IPS-15b (cell line): Measurements from ENCODE around the gene BASP1.
"Not testable (repeated sequence)": the region's sequence is repeated elsewhere in the genome, so short reads cannot be mapped to it uniquely, and the experiment has no call there.

Experiments
- H3K27me3 ChIP-seq: one replicate; pipeline ENCODE4 v1.6.1; 2013; ENCODE audit warnings: low read length; ENCODE audit not compliant: control insufficient read depth, insufficient read depth
- H3K36me3 ChIP-seq: one replicate; pipeline ENCODE4 v1.6.1; 2013; ENCODE audit warnings: low read length; ENCODE audit not compliant: control insufficient read depth, insufficient read depth
- H3K4me1 ChIP-seq: one replicate; pipeline ENCODE4 v1.6.1; 2013; ENCODE audit warnings: mild to moderate bottlenecking, low read length; ENCODE audit not compliant: control insufficient read depth, insufficient read depth
- H3K4me3 ChIP-seq: one replicate; pipeline ENCODE4 v1.5.1; 2013; ENCODE audit warnings: low read depth, low read length
- H3K9ac ChIP-seq: one replicate; pipeline ENCODE4 v1.6.1; 2013; ENCODE audit warnings: low read depth, mild to moderate bottlenecking, low read length
- H3K9me3 ChIP-seq: one replicate; pipeline ENCODE4 v1.6.1; 2013; ENCODE audit warnings: mild to moderate bottlenecking, low read length; ENCODE audit not compliant: control insufficient read depth, insufficient read depth

The BASP1 gene

GRCh38 chr5:17243287-17244063 lies 26.0 kb downstream of the BASP1 start:
- Histone ChIP-seq H3K9me3 (no peaks in the 10 kb centered on the region), H3K27me3 (no peaks in the 10 kb centered on the region), H3K4me3 (no peak overlapping the region), H3K9ac (no peak overlapping the region), H3K36me3 (no peaks in the 10 kb centered on the region), H3K4me1 (no peaks in the 10 kb centered on the region)

- no peaks in the 10 kb centered on the region for H3K9me3 ChIP-seq
- H3K4me3 ChIP-seq, result no peak overlapping the region
- H3K4me1 ChIP-seq, result no peaks in the 10 kb centered on the region
- no peak overlapping the region for H3K9ac ChIP-seq
- no peaks in the 10 kb centered on the region for H3K36me3 ChIP-seq
- no peaks in the 10 kb centered on the region for H3K27me3 ChIP-seq
Observed at GRCh38 chr5:17249029-17249634, 31.7 kb downstream of the BASP1 start.

DNA sequence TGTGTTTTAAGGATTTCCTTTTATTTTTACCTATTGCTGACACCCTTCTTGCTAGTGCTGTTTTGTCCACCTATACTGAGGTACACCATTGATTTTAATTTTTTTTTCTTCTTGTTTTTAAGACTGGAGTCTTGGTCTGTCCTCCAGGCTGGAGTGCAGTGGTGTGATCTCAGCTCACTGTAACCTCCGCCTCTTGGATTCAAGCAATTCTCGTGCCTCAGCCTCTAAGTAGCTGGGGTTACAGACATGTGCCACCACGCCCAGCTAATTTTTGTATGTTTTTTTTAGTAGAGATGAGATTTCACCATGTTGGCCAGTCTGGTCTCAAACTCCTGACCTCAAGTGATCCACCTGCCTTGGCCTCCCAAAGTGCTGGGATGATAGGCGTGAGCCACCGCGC lies 32.4 kb downstream of the BASP1 start:
- H3K9ac ChIP-seq, H3K36me3 ChIP-seq, H3K9me3 ChIP-seq, H3K27me3 ChIP-seq, H3K4me3 ChIP-seq, H3K4me1 ChIP-seq: not testable (repeated sequence)

- Histone ChIP-seq H3K4me1 (peaks cover 2% of the 10 kb centered on the region), H3K4me3 (no peak overlapping the region), H3K27me3 (no peaks in the 10 kb centered on the region), H3K36me3 (no peaks in the 10 kb centered on the region), H3K9me3 (no peaks in the 10 kb centered on the region), H3K9ac (no peak overlapping the region)
Observed at GRCh38 chr5:17252543-17252942, 35.1 kb downstream of the BASP1 start.

GRCh38 chr5:17255471-17256021 lies 38.1 kb downstream of the BASP1 start:
- H3K9me3 ChIP-seq, result no peaks in the 10 kb centered on the region
- peaks cover 10% of the 10 kb centered on the region for H3K4me1 ChIP-seq
- H3K9ac ChIP-seq, result no peak overlapping the region
- no peaks in the 10 kb centered on the region for H3K27me3 ChIP-seq
- H3K4me3 ChIP-seq, result no peak overlapping the region
- H3K36me3 ChIP-seq, result peaks cover 4% of the 10 kb centered on the region

DNA sequence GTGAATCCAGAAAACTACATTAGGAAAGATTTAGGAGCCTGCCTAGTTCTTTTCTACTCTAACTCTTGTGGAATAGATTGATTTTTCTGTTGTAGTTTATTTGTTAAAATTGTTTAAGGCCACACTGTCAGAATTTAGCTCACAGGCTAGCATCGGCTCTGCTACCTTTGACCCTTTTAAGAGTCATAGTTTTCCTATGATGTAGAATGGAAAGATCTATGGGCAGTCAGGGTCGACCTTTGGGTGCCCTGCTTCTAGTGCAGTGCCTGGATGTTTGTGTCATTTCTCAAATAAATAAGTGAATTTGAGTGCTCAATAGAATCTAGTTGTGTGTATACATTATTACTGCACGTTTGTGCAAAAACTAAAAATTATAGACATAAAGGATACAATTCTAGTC lies 38.7 kb downstream of the BASP1 start:
- Histone ChIP-seq H3K9me3 (no peaks in the 10 kb centered on the region), H3K27me3 (no peaks in the 10 kb centered on the region), H3K36me3 (peaks cover 4% of the 10 kb centered on the region), H3K4me1 (peaks cover 12% of the 10 kb centered on the region), H3K9ac (no peak overlapping the region), H3K4me3 (no peak overlapping the region)

GRCh38 chr5:17256839-17257238 lies 39.4 kb downstream of the BASP1 start:
- Histone ChIP-seq H3K36me3 (peaks cover 4% of the 10 kb centered on the region), H3K9ac (no peak overlapping the region), H3K27me3 (no peaks in the 10 kb centered on the region), H3K9me3 (no peaks in the 10 kb centered on the region), H3K4me3 (no peak overlapping the region), H3K4me1 (peaks cover 17% of the 10 kb centered on the region)

DNA sequence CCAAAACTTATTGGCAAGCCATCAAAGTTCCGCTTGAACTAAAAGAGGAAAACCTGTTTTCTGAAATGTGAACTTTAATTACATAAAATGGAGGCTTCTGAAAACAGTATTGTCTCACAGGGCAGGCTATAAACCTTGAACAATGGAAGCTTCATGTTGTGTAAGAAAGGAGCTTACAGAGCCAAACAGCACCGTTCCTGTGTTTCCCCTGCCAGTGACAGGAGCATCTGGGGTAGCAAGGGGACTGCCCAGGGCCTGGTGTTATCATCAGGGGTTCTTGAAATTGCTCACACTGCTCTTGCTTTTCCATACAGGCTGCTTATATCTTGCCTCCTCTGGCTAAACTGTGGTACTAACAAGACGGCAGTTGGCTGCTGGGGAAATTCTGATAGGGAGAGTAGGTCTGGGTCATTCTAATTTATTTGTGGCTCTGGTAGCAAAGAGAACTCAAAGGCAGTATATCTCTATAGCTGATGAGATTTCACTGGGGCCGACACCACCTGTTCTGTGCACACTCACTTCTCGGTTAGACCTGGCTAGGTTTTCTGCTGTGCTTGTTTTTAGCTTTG lies 40.4 kb downstream of the BASP1 start:
- H3K27me3 ChIP-seq, result no peaks in the 10 kb centered on the region
- H3K4me3 ChIP-seq, result no peak overlapping the region
- H3K9ac ChIP-seq, result no peak overlapping the region
- H3K36me3 ChIP-seq, result peaks cover 4% of the 10 kb centered on the region
- peaks cover 17% of the 10 kb centered on the region for H3K4me1 ChIP-seq
- no peaks in the 10 kb centered on the region for H3K9me3 ChIP-seq

DNA sequence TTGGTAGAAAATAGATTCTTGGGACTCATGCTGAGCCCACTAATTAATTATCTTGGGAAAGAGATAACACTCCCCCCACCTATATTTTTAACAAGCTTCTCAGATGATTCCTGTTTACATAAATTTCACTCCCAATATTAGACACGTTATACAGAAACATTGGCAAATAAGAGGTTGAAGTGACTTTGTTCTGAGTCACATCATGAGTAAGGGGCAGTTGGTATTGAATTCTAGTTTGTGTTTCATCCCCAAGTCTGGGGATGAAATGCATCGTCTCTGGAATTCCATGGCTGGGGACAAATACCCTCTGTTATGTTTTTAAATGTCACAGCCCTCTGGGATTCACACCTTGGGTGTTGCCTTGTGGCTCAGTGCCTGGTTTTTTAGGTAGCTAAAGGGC lies 41.0 kb downstream of the BASP1 start:
- H3K4me3 ChIP-seq, result no peak overlapping the region
- H3K9me3 ChIP-seq, result no peaks in the 10 kb centered on the region
- peaks cover 17% of the 10 kb centered on the region for H3K4me1 ChIP-seq
- peaks cover 4% of the 10 kb centered on the region for H3K36me3 ChIP-seq
- H3K9ac ChIP-seq, result no peak overlapping the region
- H3K27me3 ChIP-seq, result no peaks in the 10 kb centered on the region

DNA sequence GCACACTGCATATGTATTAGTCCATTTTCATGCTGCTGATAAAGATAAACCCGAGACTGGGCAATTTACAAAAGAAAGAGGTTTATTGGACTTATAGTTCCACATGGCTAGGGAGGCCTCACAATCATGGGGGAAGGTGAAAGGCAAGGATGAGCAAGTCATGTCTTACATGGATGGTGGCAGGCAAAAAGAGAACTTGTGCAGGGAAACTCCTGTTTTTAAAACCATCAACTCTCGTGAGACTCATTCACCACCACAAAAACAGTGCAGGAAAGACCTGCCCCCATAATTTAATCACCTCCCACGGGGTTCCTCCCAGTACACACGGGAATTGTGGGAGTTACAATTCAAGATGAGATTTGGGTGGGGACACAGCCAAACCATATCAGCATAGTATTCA lies 41.6 kb downstream of the BASP1 start:
- not testable (repeated sequence) for H3K9ac ChIP-seq, H3K27me3 ChIP-seq, H3K9me3 ChIP-seq, H3K36me3 ChIP-seq, H3K4me3 ChIP-seq
- peaks cover 17% of the 10 kb centered on the region for H3K4me1 ChIP-seq

DNA sequence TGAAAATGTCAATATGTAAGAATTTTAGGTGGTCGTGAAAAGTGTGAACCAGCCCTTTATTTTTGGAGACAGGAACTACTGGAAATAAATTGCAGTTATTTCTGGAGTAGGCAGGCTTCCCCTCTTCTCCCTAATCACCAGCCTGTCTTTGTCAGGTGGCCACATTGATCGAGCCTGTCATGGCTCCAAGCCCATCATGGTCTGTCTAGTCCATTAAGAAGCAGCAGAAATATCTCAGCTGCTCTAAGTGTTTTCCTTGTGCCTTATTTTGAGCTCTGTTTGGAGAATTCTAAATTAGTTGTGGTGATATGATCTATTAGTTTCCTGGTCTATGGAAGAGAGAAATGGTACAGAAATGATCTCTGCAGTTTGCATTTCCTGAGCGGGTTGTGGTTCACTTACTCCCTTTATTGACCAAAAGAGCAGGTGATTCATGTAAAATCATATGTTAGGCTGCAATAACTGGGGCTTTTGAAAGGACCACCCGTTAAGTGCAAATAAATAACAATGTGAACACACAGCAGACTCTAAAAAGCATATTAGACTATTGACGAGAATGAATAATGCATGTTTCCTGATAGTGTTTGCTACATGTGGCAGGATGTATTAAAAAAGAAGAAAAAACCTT lies 42.3 kb downstream of the BASP1 start:
- Histone ChIP-seq H3K9me3 (no peaks in the 10 kb centered on the region), H3K27me3 (no peaks in the 10 kb centered on the region), H3K4me1 (peaks cover 17% of the 10 kb centered on the region), H3K36me3 (peaks cover 4% of the 10 kb centered on the region), H3K9ac (no peak overlapping the region), H3K4me3 (no peak overlapping the region)
